Measurements from ENCODE around the gene KHDRBS1.

Gene KHDRBS1, protein sequence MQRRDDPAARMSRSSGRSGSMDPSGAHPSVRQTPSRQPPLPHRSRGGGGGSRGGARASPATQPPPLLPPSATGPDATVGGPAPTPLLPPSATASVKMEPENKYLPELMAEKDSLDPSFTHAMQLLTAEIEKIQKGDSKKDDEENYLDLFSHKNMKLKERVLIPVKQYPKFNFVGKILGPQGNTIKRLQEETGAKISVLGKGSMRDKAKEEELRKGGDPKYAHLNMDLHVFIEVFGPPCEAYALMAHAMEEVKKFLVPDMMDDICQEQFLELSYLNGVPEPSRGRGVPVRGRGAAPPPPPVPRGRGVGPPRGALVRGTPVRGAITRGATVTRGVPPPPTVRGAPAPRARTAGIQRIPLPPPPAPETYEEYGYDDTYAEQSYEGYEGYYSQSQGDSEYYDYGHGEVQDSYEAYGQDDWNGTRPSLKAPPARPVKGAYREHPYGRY

DNA sequence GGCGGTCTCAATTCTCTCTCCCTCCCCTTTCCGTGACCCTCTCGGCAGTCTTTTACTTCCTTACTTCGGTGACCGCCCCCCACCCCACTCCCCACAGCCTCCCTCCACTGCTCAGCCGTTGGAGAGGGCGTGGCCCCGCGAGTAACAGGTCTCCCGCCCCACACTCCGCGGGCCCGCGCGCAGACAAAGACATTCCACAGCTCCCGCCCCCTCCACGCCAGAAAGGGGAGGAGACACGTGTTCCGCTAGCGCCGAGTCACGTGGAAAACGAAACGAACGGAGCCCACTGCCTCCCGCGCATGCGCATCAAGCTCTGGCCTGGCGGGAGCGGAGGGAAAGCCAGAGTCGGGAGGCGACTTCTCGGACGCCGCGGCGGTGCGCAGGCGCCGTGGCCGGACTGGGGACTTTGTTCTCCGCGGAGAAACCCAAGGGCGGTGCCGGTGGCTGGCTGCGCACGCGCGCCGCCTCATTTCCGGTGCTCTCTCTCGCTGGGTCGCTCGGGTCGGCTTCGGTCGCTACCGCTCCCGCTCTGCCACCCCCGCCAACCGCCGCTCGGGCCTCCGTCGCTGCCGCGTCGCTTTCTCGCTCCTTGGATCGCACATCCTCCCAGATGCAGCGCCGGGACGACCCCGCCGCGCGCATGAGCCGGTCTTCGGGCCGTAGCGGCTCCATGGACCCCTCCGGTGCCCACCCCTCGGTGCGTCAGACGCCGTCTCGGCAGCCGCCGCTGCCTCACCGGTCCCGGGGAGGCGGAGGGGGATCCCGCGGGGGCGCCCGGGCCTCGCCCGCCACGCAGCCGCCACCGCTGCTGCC is at the start of gene KHDRBS1:
Gene KHDRBS1 (plus strand): TSS at position 483 of the 813 bp plus-strand sequence. CDS start 128 bp downstream, at position 611.
- H2AFZ ChIP-seq (ENCODE audit: low read length): peak within 1 kb of the TSS; percentile 72
- H3K9me3 ChIP-seq (ENCODE audit: insufficient read depth, low read depth, low read length): no peaks in the 10 kb centered on the region
- peak within 1 kb of the TSS; percentile 94 for H3K4me3 ChIP-seq (ENCODE audit: low read length, poor library complexity, severe bottlenecking)
- peaks cover 41% of the 10 kb centered on the region for H3K4me1 ChIP-seq (ENCODE audit: insufficient read depth, low read length, poor library complexity, severe bottlenecking)
- H3F3A ChIP-seq (ENCODE audit: low read depth): no peaks in the 10 kb centered on the region
- peak within 1 kb of the TSS; percentile 94 for H3K9ac ChIP-seq (ENCODE audit: low read depth, low read length, poor library complexity, severe bottlenecking)
- H3K79me2 ChIP-seq (ENCODE audit: insufficient read depth, low read length): peaks cover 56% of the 10 kb centered on the region
- H3K36me3 ChIP-seq (ENCODE audit: insufficient read depth, low read length): peaks cover 3% of the 10 kb centered on the region
- no peaks in the 10 kb centered on the region for H3K9me2 ChIP-seq (replicated peaks; ENCODE audit: low read depth, low read length)
- H3K27me3 ChIP-seq (ENCODE audit: insufficient read depth, low read length, poor library complexity, severe bottlenecking): no peaks in the 10 kb centered on the region
- TF ChIP-seq EZH2phosphoT487 (IDR thresholded peaks at IDR 0.05; ENCODE audit: borderline replicate concordance) (no peak), CTCF (conservative IDR thresholded peaks at IDR 0.05; ENCODE audit: low read length) (no peak)
- H4K20me1 ChIP-seq (ENCODE audit: insufficient read depth, low read length, poor library complexity, severe bottlenecking): peaks cover 43% of the 10 kb centered on the region
- H3K4me2 ChIP-seq (ENCODE audit: low read depth, low read length, poor library complexity, severe bottlenecking): peak within 1 kb of the TSS; percentile 92

DNA sequence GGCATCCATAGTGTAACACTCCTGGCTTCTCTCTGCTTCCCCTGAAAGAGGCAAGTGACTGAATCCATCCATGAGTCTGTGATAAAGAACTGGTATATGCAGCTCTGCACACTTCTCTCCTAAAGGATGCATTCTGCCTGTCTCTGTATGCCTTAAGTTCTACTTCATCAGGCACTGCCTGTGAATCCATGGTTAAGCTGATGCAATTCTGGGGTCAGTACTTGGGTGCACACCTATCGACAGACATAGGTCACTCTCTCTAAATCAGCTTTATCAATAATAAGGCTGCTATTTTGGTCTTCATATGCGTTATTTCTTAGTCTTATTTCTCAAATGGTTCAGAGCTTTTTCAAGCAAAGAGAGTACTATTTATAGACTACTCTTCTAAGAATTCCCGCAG is 42.8 kb upstream of the KHDRBS1 start:
- Histone ChIP-seq H3K4me3 (ENCODE audit: low read length, poor library complexity, severe bottlenecking) (no peak overlapping the region), H3K27me3 (ENCODE audit: insufficient read depth, low read length, poor library complexity, severe bottlenecking) (no peaks in the 10 kb centered on the region), H3K36me3 (ENCODE audit: insufficient read depth, low read length) (no peaks in the 10 kb centered on the region), H3K9me2 (replicated peaks; ENCODE audit: low read depth, low read length) (no peaks in the 10 kb centered on the region), H3K4me2 (ENCODE audit: low read depth, low read length, poor library complexity, severe bottlenecking) (no peak overlapping the region), H4K20me1 (ENCODE audit: insufficient read depth, low read length, poor library complexity, severe bottlenecking) (no peaks in the 10 kb centered on the region), H3K79me2 (ENCODE audit: insufficient read depth, low read length) (no peaks in the 10 kb centered on the region), H3K4me1 (ENCODE audit: insufficient read depth, low read length, poor library complexity, severe bottlenecking) (no peaks in the 10 kb centered on the region), H3K9me3 (ENCODE audit: insufficient read depth, low read depth, low read length) (no peaks in the 10 kb centered on the region), H2AFZ (ENCODE audit: low read length) (no peak overlapping the region), H3K9ac (ENCODE audit: low read depth, low read length, poor library complexity, severe bottlenecking) (no peak overlapping the region), H3F3A (ENCODE audit: low read depth) (no peaks in the 10 kb centered on the region)
- TF ChIP-seq EZH2phosphoT487 (IDR thresholded peaks at IDR 0.05; ENCODE audit: borderline replicate concordance) (no peak), CTCF (conservative IDR thresholded peaks at IDR 0.05; ENCODE audit: low read length) (no peak)

DNA sequence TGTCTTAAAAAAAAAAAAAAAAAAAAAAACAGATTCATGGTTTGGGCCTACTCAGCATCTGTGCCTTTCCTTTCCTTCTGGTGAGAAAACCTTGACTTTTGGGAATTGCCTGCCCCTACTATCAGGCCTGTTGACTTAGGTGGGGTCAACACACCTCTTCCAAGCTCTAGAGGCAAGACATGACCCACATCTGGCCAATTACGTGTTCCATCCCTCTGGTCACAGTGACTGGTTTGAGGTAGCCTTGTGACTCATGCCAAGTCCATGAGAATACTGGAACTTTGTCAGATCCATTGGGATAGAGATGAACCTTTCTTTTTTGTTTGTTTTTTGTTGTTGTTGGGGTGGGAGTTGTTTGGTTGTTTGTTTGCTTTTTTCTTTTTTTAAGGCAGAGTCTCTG is 37.3 kb upstream of the KHDRBS1 start:
- no peaks in the 10 kb centered on the region for H4K20me1 ChIP-seq (ENCODE audit: insufficient read depth, low read length, poor library complexity, severe bottlenecking)
- no peaks in the 10 kb centered on the region for H3K9me3 ChIP-seq (ENCODE audit: insufficient read depth, low read depth, low read length)
- H3F3A ChIP-seq (ENCODE audit: low read depth): no peaks in the 10 kb centered on the region
- no peak overlapping the region for H2AFZ ChIP-seq (ENCODE audit: low read length)
- no peak overlapping the region for H3K4me2 ChIP-seq (ENCODE audit: low read depth, low read length, poor library complexity, severe bottlenecking)
- no peaks in the 10 kb centered on the region for H3K27me3 ChIP-seq (ENCODE audit: insufficient read depth, low read length, poor library complexity, severe bottlenecking)
- H3K4me3 ChIP-seq (ENCODE audit: low read length, poor library complexity, severe bottlenecking): no peak overlapping the region
- no peak overlapping the region for H3K9ac ChIP-seq (ENCODE audit: low read depth, low read length, poor library complexity, severe bottlenecking)
- H3K9me2 ChIP-seq (replicated peaks; ENCODE audit: low read depth, low read length): no peaks in the 10 kb centered on the region
- H3K79me2 ChIP-seq (ENCODE audit: insufficient read depth, low read length): no peaks in the 10 kb centered on the region
- H3K4me1 ChIP-seq (ENCODE audit: insufficient read depth, low read length, poor library complexity, severe bottlenecking): peaks cover 10% of the 10 kb centered on the region
- no peaks in the 10 kb centered on the region for H3K36me3 ChIP-seq (ENCODE audit: insufficient read depth, low read length)
- TF ChIP-seq EZH2phosphoT487 (IDR thresholded peaks at IDR 0.05; ENCODE audit: borderline replicate concordance) (no peak), CTCF (conservative IDR thresholded peaks at IDR 0.05; ENCODE audit: low read length) (no peak)

Measured in Loucy (cell line).